ENCODE data around the gene RNASE13.

RNASE13 gene

GRCh38 chr14:21038441-21039422 lies 4.1 kb upstream of the RNASE13 start:
- no peak for TF ChIP-seq CTCF (IDR thresholded peaks at IDR 0.05; ENCODE audit: low read depth, low read length)
- peak; percentile 47 to 92 for DNase-seq (ENCODE audit: low read depth in 2 of 2)
- H3K4me3 ChIP-seq (replicated peaks in 1 of 2; ENCODE audit: low read depth in 2 of 2, low read length in 2 of 2) = no peak overlapping the region

DNA sequence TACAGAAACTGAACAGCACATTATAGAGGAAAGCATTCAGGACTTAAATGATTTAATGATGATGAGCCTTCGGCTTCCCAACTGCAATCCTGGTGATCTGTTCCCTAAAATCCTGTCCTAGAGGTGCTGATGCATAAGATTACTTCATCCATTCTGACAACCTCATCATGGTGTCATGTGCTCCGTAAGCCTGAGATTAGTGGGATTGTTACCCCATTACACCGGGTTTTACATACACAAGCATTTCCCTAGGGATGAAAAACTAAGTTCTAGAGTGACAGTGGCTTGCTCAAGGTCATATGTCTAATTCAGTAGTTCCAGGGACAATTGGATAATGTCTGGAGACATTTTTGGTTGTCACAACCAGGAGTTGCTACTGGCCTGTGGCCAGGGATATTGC lies 2.5 kb upstream of the RNASE13 start:
- no peak overlapping the region for H3K4me3 ChIP-seq (replicated peaks in 1 of 2; ENCODE audit: low read depth in 2 of 2, low read length in 2 of 2)

DNA sequence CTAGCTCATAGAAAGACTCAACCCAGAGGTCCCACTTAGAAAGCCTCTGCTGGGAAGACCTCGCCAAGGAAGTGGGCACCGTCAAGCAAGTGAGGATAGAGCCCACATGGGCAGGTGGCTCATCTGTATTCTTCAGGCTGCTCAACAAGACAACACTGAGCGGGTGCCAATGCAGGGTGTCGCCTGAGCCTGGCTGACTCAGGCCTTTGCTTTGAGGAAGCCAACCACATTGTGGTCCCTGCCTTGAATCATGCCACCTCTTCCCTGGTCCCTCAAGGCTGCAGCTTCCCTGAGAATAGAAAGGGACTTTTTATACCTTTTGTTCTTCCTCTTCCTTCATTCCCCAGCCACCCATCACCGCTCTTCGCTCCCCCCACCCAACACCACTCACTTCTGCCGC lies 2.1 kb upstream of the RNASE13 start:
- DNase-seq (ENCODE audit: low read depth in 2 of 2) = no peak
- no peak overlapping the region for H3K4me3 ChIP-seq (replicated peaks in 1 of 2; ENCODE audit: low read depth in 2 of 2, low read length in 2 of 2)
- no peak for TF ChIP-seq CTCF (IDR thresholded peaks at IDR 0.05; ENCODE audit: low read depth, low read length)

More for the DNA sequence above, 2.5 kb upstream of the RNASE13 start:
- TF ChIP-seq CTCF (IDR thresholded peaks at IDR 0.05; ENCODE audit: low read depth, low read length) = no peak
- no peak for DNase-seq (ENCODE audit: low read depth in 2 of 2)

DNA sequence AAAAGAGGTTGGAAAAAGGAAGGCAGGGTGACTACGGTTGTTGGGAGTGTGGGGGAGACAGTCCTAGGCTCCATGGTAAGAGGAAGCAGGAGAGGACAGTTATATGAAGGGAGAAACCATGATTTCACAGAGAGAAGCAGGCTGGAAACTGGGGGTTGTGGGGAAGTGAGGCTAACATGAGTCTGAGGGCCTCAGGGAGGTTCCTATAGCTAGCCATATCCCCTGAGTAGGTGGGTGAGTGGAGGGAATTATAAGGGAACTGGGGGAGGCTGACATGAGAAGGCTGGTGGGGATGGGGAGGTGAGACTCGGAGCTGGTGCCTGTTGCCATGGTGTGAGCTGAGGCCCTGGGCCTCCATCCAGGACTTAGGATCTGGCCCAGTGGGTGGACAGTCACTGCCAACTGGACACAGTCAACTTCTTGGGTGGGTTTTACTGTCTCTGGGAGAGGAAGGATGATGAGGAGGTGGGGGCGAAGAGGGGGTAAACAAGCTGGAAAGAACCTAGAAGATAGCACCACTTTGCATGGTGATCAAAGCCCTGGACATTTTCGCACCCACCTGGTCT lies 1.4 kb downstream of the RNASE13 start:
- DNase-seq (ENCODE audit: low read depth in 2 of 2) = no peak
- no peak overlapping the region for H3K4me3 ChIP-seq (replicated peaks in 1 of 2; ENCODE audit: low read depth in 2 of 2, low read length in 2 of 2)
- no peak for TF ChIP-seq CTCF (IDR thresholded peaks at IDR 0.05; ENCODE audit: low read depth, low read length)

DNA sequence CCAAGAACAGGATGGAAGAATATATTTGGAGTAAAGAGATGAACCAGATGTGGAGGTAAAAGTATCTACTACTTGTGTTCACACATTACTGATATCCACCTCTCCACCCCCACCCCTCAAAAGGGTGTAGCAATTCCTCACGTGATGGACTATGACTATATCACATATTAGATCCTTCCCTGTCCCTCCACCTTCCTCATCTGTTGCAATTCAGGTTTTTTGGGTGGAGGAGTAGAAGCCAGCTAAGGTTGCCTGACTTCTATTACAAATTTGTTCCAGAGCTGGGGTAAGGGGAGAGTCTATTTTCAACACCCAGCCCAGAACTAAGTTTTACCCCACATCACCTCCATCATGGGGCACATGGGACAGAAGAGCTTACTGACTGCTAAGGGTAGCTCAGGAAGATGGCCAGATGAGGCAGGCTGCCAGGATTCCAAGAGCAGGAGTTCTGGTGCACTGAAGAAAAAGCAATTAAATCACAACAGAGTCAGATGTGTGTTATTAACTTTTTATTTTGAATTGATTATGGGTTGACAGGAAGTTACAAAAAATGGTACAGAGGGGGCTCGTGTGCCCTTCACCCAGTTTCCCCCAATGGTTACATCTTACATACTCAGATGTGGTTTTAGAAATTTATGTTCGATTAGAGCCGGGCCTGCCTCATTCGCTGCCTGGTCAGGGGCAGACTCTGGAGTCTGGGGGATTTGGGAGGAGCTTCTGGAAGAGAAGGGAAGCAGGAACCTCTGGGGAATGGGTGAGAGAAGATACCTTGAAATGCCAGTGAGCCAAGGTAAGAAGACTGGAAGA lies 2.1 kb downstream of the RNASE13 start:
- H3K4me3 ChIP-seq (replicated peaks in 1 of 2; ENCODE audit: low read depth in 2 of 2, low read length in 2 of 2) = no peak overlapping the region
- no peak for DNase-seq (ENCODE audit: low read depth in 2 of 2)
- TF ChIP-seq CTCF (IDR thresholded peaks at IDR 0.05; ENCODE audit: low read depth, low read length) = no peak

DNA sequence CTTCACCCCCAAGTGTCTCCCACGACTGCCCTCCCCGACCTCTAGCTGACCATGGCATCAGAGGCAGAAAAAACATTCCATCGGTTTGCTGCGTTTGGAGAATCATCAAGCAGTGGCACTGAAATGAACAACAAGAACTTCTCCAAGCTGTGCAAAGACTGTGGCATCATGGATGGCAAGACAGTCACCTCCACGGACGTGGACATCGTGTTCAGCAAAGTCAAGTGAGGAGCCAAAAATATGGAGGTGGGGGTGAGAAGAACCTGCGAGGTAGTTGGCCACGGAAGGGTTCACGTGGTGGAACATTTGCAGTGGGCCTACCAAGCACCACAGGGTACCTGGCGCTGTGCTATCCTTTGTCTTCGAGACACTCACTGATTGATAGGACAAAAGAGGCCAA lies 4.1 kb downstream of the RNASE13 start:
- TF ChIP-seq CTCF (IDR thresholded peaks at IDR 0.05; ENCODE audit: low read depth, low read length) = no peak
- no peak overlapping the region for H3K4me3 ChIP-seq (replicated peaks in 1 of 2; ENCODE audit: low read depth in 2 of 2, low read length in 2 of 2)
- no peak for DNase-seq (ENCODE audit: low read depth in 2 of 2)
